Measurements from ENCODE around the gene SKI.

The SKI gene

GRCh38 chr1:2358072-2358471 lies 130.0 kb downstream of the SKI start:
- in situ Hi-C loops (cut with MboI; ENCODE audit: low sequenced_read_pairs) = no loop called here

GRCh38 chr1:2358651-2359640 lies 130.8 kb downstream of the SKI start:
- in situ Hi-C loops (cut with MboI; ENCODE audit: low sequenced_read_pairs) = no loop called here
